NCI-H1105 (cell line): ENCODE data around the gene CASTOR1.

ENCODE experiments used
- DNase-seq: peaks from one replicate; lab custom pipeline; 2025; lab: John Stamatoyannopoulos, UW

The CASTOR1 gene

GRCh38 chr22:30318799-30319419 lies 29.6 kb upstream of the CASTOR1 start:
- DNase-seq: no peak

DNA sequence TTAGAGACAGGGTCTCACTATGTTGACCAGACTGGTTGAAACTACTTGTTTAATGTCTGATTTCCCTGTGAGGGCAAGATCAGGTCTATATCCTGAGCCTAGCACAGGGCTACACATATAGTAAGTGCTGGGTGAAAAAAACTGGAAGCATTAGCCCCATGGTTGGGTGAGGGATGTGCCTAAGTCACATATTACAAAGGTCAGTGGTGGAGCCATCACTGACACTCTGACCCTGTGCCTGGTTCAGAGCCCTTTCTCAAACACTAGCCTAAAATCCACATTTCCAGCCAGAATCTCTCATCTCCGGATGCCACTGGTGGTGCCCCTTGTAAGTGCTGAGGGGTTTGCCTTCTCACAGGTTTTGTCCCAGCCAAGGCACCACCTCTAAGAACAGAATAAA lies 28.5 kb upstream of the CASTOR1 start:
- DNase-seq: no peak

GRCh38 chr22:30315962-30316576 lies 26.8 kb upstream of the CASTOR1 start:
- DNase-seq: no peak

GRCh38 chr22:30314915-30315314 lies 25.6 kb upstream of the CASTOR1 start:
- no peak for DNase-seq

DNA sequence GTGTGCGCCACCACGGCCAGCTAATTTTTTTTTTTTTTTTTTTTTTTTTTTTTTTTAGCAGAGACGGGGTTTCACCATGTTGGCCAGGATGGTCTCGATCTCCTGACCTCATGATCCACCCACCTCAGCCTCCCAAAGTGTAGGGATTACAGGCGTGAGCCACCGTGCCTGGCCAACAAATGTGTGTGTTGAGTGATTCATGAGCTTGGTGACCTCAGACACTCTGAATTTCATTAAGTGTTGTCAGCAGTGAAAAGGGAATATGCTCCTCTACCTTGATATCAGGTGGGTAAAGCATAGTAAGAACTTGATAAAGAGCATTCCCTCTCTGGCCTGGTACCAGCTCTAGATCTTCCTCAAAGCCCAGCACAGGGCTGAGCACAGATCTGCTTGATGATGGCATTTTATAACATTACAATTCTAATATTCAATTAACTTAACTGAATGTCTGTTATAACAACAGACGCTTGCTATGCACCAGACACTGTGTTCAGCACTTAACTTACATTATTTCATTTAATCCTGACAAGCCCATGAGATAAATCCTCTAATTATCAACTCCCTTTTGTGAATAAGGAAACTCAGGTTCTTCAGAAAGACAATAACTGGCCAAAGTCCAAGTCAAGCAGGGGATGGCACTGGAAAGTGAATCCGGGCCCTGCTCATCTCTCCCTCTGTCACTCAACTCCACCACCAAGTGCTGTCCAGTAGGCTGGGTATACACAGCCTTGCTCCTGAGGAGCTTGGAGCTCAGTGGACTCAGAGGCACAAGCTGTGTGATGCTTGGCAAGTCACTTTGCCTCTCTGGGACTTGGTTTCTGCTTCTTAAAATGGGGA lies 24.4 kb upstream of the CASTOR1 start:
- no peak for DNase-seq

- no peak for DNase-seq
These were observed 22.7 kb upstream of the CASTOR1 start for GRCh38 chr22:30312053-30312452.

- no peak for DNase-seq
These were observed 21.8 kb upstream of the CASTOR1 start for GRCh38 chr22:30310881-30311771.

GRCh38 chr22:30309951-30310741 lies 20.8 kb upstream of the CASTOR1 start:
- DNase-seq: no peak

DNA sequence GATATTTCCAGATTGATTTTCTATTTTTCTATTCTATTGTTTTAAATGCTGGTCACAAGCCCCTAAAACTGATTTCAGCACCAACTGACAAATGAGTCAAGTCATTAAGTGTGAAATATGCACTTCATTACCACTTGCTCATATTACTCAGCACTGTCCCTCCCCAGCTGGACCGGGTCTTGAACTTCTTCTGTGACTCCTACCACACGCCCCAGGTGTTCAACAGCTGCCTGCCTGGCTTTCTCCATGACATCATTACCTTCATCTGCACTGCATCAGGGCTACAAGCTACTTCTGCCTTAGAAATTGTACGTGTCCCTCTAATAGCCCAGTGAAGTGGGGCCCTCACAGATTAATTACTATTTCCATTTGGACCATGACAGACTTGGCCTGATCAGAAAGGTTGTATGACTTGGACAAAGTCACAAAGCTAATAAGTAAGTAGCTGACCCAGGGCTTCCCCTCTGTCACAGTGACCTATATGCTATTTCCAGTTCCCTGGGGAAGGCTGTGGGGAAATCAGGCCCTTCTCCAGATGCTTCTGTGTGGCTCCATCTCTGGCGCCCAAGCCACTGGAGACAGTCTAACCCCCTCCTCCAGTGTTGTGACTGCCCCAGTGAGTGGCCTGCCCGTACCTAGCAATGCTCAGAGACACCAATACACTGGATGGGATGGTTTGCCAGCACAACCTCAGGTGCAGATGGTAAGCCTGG lies 19.4 kb upstream of the CASTOR1 start:
- DNase-seq: no peak

- DNase-seq: no peak
These were observed 18.8 kb upstream of the CASTOR1 start for GRCh38 chr22:30308093-30308492.

DNA sequence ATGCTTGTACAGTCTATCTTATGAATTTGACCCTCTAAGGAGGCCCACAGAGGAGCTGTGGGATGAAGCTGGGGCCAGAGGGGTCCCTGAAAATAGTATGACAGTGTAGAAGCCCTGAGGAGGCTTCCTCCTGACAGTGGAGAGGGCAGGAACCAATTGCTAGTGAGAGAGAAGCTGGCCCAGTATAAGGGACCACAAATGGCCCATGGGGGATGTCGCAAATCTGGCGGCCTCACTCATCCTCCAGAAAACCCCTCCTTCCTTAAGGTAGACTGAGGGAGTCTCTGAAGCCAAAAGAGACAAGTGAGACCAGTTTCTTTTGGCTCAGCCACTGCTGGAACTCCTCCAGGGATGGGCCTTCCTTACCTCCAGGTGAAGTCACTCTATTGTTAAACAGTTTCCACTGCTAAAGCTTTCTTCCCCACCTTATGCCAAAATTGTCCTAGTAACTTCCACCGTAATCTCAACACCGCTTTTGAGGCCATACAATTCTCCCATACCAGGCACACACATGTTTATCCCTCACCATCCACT lies 17.8 kb upstream of the CASTOR1 start:
- no peak for DNase-seq

GRCh38 chr22:30306627-30307011 lies 17.3 kb upstream of the CASTOR1 start:
- no peak for DNase-seq

- no peak for DNase-seq
These were observed 16.8 kb upstream of the CASTOR1 start for GRCh38 chr22:30305906-30306626.

GRCh38 chr22:30305519-30305905 lies 16.2 kb upstream of the CASTOR1 start:
- DNase-seq: no peak

GRCh38 chr22:30304495-30305244 lies 15.4 kb upstream of the CASTOR1 start:
- no peak for DNase-seq

GRCh38 chr22:30302810-30303138 lies 13.5 kb upstream of the CASTOR1 start:
- no peak for DNase-seq

DNA sequence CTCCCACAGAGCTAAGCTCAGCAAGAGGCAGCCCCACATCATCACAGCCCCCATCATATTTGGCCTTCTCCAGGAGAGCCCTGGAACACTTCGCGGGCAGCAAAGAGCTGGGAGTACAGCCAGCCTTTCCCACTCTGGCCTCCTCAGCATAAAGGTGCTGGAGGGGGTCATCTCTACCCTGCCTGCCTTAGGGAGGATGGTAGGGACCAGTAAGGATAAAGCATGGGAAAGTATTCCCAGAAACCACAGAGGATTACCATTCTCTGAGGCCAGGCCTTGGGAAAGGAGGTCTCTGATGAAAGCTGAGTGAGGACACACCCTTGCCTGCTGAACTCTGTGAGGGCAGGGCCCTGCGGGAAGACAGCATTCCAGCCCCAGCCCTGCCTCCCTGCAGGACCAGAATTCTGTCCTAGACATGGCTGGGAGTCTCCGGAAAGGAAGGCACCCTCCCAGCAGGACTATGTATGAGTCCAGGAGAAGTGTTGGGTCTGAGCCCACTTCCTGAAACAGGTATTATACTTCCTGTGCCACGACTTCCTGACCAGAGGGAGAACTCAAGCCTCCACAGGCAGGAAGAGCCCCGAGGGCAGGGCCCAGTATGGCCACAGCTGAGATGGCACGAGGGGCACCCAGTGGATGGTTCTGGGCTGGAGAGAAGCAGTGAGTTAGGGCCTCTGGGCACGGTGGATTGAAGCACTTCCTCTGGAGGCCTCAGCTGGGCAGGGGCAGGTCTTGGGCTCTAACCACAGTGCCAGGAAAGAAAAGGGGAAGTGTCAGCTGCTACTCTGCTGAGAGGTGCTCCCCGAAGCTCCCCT lies 12.9 kb upstream of the CASTOR1 start:
- DNase-seq: no peak

DNA sequence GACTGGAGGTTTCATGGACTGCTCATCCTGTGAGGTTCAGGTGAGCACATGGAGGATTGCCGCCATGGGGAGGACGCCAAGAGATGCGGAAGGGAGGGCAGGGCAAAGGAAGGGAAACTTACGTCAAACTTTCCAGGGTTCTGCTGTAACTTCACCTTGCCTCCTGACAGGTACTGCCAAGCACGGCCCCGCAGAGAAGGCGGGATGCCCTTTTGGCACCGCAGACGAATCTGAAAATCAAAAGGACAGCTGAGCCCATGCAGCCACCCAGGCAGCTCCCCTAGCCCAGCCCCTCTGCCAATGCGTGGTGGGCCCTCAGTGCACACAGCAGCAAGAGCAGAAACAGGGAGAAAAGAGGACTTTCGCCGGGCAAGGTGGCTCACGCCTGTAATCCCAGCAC lies 10.0 kb upstream of the CASTOR1 start:
- no peak for DNase-seq
